HG03095 (cell line): Measurements from ENCODE around the gene AP2B1.
"Not testable (repeated sequence)": the region's sequence is repeated elsewhere in the genome, so short reads cannot be mapped to it uniquely, and the experiment has no call there.

ENCODE experiments used
- ATAC-seq: cut with Tn5 transposase; IDR thresholded peaks from one replicate; pipeline ENCODE4 v1.9.1; 2021; ENCODE audit warnings: moderate library complexity; ENCODE audit not compliant: unreplicated experiment

Gene AP2B1

GRCh38 chr17:35569405-35569804 is 17.7 kb upstream of the AP2B1 start:
- no peak for ATAC-seq

GRCh38 chr17:35575759-35576158 is 11.4 kb upstream of the AP2B1 start:
- no peak for ATAC-seq

- no peak for ATAC-seq
Observed at GRCh38 chr17:35577830-35578196, 9.3 kb upstream of the AP2B1 start.

DNA sequence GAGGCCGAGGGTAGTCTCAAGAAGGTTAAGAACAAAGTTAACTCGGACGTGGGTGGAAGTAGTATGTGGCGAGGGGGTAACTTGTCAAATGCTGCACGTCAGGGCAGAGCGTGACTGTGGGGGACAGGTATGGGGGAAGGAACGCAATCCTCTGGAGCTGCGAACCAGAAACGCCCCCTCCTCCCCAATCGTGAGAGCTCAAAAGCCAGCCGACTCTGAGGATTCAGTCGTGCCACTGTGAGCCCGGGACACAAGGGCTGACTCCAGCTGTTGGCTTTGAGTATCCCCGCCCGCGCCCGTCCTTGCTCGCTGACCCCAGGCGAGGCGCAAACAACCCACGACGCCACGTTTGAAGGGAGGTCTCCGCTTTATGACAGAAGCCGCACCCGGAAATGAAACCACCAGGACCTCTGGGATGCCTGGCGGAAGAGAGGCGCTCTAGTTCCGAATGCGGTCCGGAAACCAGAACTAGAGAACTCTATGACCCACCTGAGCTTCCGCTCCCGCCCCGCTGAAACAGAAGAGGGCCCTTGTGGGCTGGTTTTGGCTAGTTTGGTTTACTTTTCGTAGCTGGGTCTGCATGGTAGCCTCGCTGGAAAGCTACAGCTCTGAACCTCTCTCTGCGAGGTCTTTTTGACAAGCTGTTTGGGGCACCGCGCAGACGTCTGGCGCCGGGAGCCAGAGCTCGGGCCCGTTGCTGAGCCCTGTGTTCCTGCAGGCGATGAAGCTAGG is 8.8 kb upstream of the AP2B1 start, which contains the start of gene PEX12:
Gene PEX12, minus strand, starts transcription at position 375 of the 732 bp plus-strand sequence. CDS start 550 bp downstream, outside the sequence.
- ATAC-seq = peak; percentile 83

- ATAC-seq = no peak
Observed at GRCh38 chr17:35578929-35579432, 8.1 kb upstream of the AP2B1 start.

- no peak for ATAC-seq
Observed at GRCh38 chr17:35584061-35584460, 3.1 kb upstream of the AP2B1 start.

- no peak for ATAC-seq
Observed at GRCh38 chr17:35586569-35587073, 501 bp upstream of the AP2B1 start.

- no peak for ATAC-seq
Observed at GRCh38 chr17:35588196-35588920, 1.2 kb downstream of the AP2B1 start.

DNA sequence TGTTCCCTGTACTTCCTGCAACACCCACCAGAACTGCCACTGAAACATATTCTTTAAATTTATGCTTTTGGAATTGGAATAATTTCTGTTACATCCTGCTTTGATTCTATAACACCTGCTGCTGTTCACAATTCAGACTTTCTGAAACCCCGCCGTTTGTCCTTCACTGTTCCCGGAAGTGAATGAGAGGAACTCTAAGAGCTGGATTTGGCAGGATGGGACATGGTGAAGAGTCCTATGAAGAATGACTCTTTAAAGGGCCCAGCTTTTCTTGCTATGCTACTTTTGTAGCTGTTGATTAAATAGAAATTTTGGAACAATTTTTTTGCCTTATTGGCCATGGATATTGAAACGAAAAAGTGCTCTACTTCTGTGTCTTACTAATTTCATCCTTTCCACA is 8.9 kb downstream of the AP2B1 start:
- no peak for ATAC-seq

- ATAC-seq = no peak
Observed at GRCh38 chr17:35596530-35597233, 9.6 kb downstream of the AP2B1 start.

DNA sequence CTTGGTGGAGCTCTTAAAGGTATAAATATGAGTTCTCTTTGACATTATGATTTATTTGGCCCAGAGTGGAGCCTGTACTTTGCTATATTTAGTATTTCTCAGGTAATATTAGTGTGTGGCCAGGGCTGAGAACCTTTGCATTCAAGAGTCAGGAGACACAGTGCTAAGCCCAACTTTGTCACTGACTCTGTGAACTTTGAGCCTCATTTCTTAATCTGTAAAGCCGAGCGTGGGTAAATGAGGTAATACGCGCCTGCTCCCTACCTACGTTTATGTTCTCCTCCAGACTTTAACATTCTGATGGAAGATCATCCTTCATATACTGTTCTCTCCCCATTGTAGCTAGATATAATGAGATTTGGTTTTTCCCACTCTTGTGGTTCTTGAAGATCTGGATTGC is 10.5 kb downstream of the AP2B1 start:
- ATAC-seq = no peak

DNA sequence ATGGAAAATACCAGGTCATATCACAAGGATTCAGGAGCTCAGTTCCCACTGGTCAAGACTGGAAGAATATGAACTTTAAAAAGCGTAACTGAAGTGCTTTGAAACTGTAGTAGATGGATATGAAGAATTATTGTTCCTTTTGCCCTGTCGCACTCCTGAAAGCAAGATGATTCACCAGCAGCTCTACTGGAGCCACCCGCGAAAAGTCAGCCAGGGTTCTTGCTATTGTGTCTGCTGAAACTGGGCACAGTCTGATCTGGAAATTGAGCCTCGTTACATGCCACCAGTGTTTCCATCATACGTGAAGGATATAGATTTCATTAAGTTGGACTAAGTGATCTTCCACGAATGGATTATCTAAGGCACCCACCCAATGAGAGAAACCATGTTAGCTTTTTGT is 16.6 kb downstream of the AP2B1 start:
- no peak for ATAC-seq

DNA sequence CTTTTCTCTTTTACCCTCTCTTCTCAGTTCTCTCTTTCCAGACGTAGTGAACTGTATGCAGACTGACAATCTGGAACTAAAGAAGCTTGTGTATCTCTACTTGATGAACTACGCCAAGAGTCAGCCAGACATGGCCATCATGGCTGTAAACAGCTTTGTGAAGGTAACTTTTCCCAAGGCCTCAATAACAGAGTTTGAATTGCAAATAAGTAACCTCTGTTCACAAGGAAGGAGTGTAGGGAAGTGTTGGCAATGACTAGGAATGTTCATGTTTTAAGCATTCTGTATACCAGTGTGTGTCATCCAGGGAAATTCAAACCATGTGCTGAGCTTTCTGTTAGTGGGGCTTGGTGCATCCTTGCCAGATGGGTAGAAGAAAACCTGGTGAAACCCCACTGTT is 18.6 kb downstream of the AP2B1 start:
- no peak for ATAC-seq

GRCh38 chr17:35607239-35607847 is 20.2 kb downstream of the AP2B1 start:
- ATAC-seq = no peak

DNA sequence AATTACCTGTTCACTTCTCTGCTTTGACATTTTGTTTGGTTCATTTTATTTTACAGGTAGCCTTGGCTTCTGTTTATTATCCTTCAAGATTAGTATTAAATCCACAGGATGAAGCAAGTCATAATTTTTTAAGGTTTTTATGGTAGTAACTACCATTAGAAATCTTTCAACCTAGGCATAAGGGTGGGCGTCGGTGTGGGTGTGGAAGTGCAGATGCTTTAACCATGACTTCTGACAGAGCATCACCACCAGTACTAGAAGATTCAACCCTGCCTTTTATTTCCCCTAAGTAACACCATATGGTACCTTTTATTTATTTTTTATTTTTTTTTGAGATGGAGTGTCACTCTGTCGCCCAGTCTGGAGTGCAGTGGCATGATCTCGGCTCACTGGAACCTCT is 22.7 kb downstream of the AP2B1 start:
- no peak for ATAC-seq

DNA sequence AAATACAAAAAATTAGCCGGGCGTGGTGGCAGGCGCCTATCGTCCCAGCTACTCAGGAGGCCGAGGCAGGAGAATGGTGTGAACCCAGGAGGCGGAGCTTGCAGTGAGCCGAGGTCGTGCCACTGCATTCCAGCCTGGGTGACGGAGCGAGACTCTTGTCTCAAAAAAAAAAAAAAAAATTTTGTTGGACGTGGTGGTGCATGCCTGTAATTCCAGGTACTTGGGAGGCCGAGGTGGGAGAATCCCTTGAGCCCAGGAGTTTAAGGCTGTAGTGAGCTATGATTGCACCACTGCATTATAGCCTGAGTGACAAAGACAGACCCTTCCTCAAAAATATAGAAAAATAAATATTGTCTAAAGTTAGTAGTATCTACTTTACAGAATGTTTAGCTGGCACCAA is 23.6 kb downstream of the AP2B1 start:
- not testable (repeated sequence) for ATAC-seq

DNA sequence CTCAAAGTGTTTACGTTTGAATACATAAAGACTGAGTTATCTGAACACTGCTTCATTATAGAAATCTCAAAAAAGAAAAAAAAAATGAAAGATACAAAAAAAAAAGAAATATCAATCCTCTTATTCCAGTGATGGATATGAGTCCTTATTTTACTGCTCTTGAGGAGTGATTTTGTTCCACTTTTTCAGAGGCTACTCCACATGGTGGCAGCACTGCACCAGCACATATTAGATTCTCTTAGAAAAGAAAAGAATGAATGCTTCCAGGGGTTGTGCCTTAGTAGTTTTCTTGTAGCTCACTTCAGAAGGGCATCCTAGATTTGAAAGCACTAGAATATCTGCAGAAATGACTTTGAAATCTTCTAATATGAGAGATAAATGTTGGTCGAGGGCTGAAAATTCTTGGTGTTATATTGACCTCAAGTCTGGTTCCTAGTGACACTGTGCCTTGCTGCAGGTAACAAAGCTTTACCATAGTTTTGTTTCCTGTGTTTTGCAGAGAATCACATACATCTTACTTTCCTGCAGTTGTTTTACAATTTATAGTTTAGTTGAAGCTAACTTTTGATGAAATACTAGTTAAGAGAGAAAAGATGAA is 25.9 kb downstream of the AP2B1 start:
- no peak for ATAC-seq

- ATAC-seq = no peak
Observed at GRCh38 chr17:35614810-35615209, 27.7 kb downstream of the AP2B1 start.

DNA sequence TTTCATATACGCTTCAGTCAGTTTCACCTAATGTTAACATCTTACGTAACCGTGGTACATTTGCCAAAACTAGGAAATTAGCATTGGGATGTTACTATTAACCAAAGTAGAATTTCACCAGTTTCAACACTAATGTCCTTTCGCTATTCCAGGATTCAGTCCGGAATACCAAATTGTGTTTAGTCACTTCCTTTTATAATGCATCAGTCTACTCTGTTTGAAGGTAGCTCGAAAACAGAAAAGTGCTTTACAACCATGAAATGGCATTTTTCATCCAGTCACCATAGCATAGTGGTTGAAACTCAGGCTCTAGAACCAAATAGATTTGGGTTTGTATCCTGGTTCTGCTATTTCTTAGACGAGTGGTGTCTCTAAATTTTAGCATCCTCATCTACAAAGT is 29.4 kb downstream of the AP2B1 start:
- no peak for ATAC-seq

DNA sequence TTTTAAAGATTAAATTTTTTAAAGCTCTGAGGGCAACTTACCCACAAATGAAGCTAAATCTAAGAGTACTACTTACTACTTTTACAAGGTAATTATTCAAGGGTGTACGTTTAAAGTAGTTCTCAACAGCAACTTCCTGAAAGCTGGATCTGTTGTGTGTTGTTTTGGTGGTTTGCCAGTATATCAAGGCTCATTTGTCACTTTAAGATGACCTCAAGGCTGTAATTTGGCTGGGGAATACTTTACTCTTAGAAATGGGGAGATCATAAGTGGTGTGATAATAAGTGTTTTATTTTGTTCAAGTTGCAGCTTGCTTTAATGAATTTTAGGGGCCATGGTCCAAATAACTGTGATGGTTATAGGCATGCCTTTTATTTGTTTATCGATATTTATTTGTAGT is 30.4 kb downstream of the AP2B1 start:
- ATAC-seq = no peak

DNA sequence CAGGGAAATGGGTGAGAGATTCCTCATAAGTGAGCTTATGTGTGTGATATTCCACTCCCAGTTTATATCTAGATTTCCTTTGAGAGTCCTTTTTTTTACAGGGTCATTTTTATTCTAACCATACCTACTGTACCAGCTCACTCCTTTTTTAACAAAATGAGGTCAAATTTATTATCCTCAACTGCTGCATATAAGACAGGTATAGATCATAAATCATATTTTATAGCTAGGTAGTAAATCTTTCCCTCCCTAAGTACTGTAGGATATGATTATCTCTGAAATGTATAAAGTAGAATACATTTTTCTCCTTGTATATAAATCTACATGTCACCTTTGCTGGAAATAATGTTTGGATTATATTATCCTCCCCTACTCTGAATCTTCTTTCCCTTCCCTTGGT is 31.5 kb downstream of the AP2B1 start:
- no peak for ATAC-seq
